Measurements from ENCODE around the gene VEGFC. TPM values are rescaled to one million over a fixed set of nuclear protein-coding genes. Genes with fewer than 3 reads are reported as not detected.

The VEGFC gene
- polyA plus RNA-seq, 1 donor from 2014 or later, result 0.63 TPM

DNA sequence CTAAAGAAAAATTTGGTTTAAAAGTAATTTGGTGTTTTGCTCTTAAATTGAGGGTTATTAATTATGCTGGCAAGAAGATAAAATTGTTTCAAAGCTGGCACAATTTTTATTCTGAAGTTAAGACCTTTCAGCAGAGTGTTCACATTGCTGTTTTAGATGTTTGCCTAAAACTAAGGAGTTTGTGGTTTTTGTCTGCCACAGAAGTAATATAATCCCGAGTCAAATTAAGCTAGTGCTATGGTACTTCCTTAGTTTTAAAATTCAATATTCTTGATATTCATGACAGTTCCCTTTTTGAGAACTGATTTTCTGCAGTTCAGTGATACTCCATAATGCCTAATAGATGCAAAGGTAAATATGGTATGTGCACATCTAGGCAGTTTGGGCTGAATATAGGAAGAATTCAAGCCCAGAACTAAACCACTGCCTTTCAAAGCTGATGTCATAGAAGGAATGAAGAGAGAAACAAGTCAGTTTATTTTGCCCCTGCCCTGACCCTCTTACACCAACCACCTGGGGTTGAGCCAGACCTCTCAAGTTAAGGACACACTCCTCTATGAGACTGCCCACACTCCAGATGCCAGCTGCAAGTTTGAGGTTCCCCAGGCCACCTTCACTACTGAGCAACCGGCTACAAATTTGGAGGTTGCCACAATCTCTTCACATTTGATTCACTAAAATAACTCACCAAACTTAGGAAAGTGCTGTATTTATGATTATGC, 32.1 kb upstream of the VEGFC start:
- H3K9me3 ChIP-seq (ENCODE audit: low read length), result no peaks in the 10 kb centered on the region
- no peak overlapping the region for H3K4me3 ChIP-seq (ENCODE audit: low read length)
- no peak overlapping the region for H3K9ac ChIP-seq (ENCODE audit: low read length)
- H3K27ac ChIP-seq (ENCODE audit: low read length), result no peak overlapping the region
- H3K36me3 ChIP-seq (ENCODE audit: insufficient read depth, low read length), result no peaks in the 10 kb centered on the region
- no peak overlapping the region for H3K4me2 ChIP-seq (ENCODE audit: low read length)
- H3K79me2 ChIP-seq (replicated peaks; ENCODE audit: insufficient read depth, low read length), result no peaks in the 10 kb centered on the region
- H3K27me3 ChIP-seq (ENCODE audit: insufficient read depth, low read depth, low read length), result no peaks in the 10 kb centered on the region
- H2AFZ ChIP-seq (ENCODE audit: low read depth, low read length), result no peak overlapping the region
- H3K9me2 ChIP-seq (ENCODE audit: insufficient read depth, low read length), result no peaks in the 10 kb centered on the region
- no peaks in the 10 kb centered on the region for H3F3A ChIP-seq (ENCODE audit: insufficient read depth, low read length, poor library complexity, severe bottlenecking)
- H4K20me1 ChIP-seq (ENCODE audit: insufficient read depth), result no peaks in the 10 kb centered on the region
- TF ChIP-seq MXI1 (conservative IDR thresholded peaks at IDR 0.05; ENCODE audit: poor library complexity, severe bottlenecking) (no peak), EP300 (conservative IDR thresholded peaks at IDR 0.05; ENCODE audit: poor library complexity, severe bottlenecking) (no peak), POLR2AphosphoS5 (IDR thresholded peaks at IDR 0.05) (no peak), RAD21 (conservative IDR thresholded peaks at IDR 0.05) (no peak), TAF1 (IDR thresholded peaks at IDR 0.05; ENCODE audit: low read depth) (no peak), CTCF (IDR thresholded peaks at IDR 0.05; ENCODE audit: poor library complexity, severe bottlenecking) (no peak), REST (IDR thresholded peaks at IDR 0.05; ENCODE audit: borderline replicate concordance) (no peak), SMC3 (conservative IDR thresholded peaks at IDR 0.05; ENCODE audit: poor library complexity) (no peak), EZH2 (IDR thresholded peaks at IDR 0.05; ENCODE audit: borderline replicate concordance, insufficient read depth, low read length, poor library complexity, severe bottlenecking) (no peak)

DNA sequence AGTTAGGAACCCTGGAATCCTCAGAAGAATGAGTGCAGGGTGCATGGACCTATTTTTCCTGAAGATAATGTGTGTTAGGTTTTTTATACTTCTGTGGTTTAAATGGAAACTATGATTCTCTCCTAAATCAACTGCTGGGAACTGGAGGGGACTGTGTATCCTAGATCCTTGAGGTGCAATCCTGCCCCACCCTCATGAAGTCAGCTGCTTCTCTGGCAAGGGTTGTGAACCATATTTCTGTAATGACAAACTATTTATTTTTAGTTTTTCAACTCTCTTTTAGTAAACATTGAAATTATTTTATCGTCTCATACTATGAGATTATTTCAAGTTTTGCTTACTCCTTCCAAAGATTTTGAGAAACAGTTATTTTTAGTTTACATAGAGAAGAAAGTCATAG, 25.8 kb upstream of the VEGFC start:
- H3F3A ChIP-seq (ENCODE audit: insufficient read depth, low read length, poor library complexity, severe bottlenecking), result no peaks in the 10 kb centered on the region
- H3K4me2 ChIP-seq (ENCODE audit: low read length), result no peak overlapping the region
- no peak overlapping the region for H2AFZ ChIP-seq (ENCODE audit: low read depth, low read length)
- H3K9ac ChIP-seq (ENCODE audit: low read length), result no peak overlapping the region
- H3K27me3 ChIP-seq (ENCODE audit: insufficient read depth, low read depth, low read length), result no peaks in the 10 kb centered on the region
- no peaks in the 10 kb centered on the region for H3K9me3 ChIP-seq (ENCODE audit: low read length)
- H3K79me2 ChIP-seq (replicated peaks; ENCODE audit: insufficient read depth, low read length), result no peaks in the 10 kb centered on the region
- no peak overlapping the region for H3K27ac ChIP-seq (ENCODE audit: low read length)
- no peak for TF ChIP-seq SMC3 (conservative IDR thresholded peaks at IDR 0.05; ENCODE audit: poor library complexity)
- TF ChIP-seq MXI1 (conservative IDR thresholded peaks at IDR 0.05; ENCODE audit: poor library complexity, severe bottlenecking), result no peak
- TF ChIP-seq REST (IDR thresholded peaks at IDR 0.05; ENCODE audit: borderline replicate concordance), result no peak
- no peak for TF ChIP-seq RAD21 (conservative IDR thresholded peaks at IDR 0.05)
- no peak for TF ChIP-seq POLR2AphosphoS5 (IDR thresholded peaks at IDR 0.05)
- no peak for TF ChIP-seq EP300 (conservative IDR thresholded peaks at IDR 0.05; ENCODE audit: poor library complexity, severe bottlenecking)
- no peak for TF ChIP-seq TAF1 (IDR thresholded peaks at IDR 0.05; ENCODE audit: low read depth)
- TF ChIP-seq EZH2 (IDR thresholded peaks at IDR 0.05; ENCODE audit: borderline replicate concordance, insufficient read depth, low read length, poor library complexity, severe bottlenecking), result no peak
- no peak for TF ChIP-seq CTCF (IDR thresholded peaks at IDR 0.05; ENCODE audit: poor library complexity, severe bottlenecking)
- H3K9me2 ChIP-seq (ENCODE audit: insufficient read depth, low read length), result no peaks in the 10 kb centered on the region
- no peak overlapping the region for H3K4me3 ChIP-seq (ENCODE audit: low read length)
- H3K36me3 ChIP-seq (ENCODE audit: insufficient read depth, low read length), result no peaks in the 10 kb centered on the region
- no peaks in the 10 kb centered on the region for H4K20me1 ChIP-seq (ENCODE audit: insufficient read depth)

All from neural cell (in vitro differentiated cells).